GM15510 (cell line): ENCODE results near the gene MEG3.

ENCODE experiments used
- POLR2A ChIP-seq: IDR thresholded peaks from 3 replicates; pipeline ENCODE4 v1.6.1; 2011; ENCODE audit warnings: borderline replicate concordance; ENCODE audit not compliant: insufficient read length; ENCODE audit errors: extremely low read depth

The MEG3 gene

DNA sequence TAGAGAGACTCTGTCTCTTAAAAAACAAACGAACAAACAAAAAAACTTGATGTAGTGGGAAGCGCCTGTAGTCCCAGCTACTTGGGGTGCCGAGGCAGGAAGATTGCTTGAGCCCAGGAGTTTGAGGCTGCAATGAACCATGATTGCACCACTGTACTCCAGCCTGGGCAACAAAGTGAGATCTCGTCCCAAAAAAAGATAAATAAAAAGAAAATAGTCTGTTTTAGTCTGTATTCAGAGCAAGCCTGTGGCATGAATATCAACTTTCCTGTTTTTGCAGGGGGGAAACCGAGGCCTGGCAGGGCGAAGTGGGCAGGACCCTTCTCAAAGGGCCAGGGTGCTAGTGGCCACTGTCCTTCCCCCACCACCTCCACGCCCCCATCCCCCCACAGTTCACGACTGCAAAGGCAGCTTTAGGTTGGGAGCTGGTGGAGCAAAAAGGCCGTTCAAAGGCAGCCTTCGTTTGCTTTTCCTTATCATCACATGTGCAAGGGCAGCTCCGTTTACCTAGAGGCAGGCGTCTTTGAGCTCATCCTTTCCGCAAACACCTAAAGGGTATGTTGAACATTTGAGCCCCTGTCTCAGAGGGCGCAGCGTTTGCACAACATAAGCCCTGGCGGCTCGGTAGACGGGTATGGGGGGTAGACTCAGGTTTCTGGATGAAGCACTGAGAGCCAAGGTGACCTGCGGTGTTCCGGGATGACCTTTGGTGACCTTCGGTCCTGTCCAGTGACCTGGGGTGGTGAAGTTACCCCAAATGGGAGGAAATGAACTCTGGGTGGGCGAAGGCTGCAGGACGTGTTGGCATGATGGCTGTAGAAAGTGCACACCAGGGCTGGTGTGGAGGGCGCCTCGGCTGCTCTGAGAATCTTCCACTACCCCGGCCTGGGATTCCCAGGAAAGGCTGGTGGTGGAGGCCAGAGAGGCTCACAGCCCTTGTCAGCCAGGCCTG lies 8.7 kb upstream of the MEG3 start:
- TF ChIP-seq POLR2A: no peak

DNA sequence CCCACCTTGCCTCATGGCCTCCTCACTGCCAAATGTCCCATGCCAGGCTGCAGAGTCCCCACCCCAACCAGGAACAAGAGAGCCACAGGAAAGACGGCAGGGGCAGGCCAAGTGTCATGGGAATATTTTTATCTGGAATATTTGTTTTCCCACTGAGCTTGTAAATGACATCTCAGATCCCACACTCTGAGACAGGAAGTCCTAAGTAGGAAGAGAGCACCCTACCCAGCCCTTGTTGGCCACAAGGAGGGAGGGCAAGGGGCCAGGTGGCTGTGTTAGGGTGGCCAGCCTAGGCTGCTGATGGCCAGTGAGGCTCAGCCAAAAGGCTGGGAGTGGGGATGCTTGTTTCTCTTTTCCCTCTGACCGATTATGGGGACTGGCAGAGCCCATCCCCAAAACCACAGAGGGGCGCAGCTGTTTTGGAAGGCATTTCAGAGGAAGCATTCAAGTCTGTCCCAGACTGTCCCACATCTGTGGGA lies 7.7 kb upstream of the MEG3 start:
- TF ChIP-seq POLR2A: no peak

- no peak for TF ChIP-seq POLR2A
Observed at GRCh38 chr14:100819453-100819828, 6.5 kb upstream of the MEG3 start.

DNA sequence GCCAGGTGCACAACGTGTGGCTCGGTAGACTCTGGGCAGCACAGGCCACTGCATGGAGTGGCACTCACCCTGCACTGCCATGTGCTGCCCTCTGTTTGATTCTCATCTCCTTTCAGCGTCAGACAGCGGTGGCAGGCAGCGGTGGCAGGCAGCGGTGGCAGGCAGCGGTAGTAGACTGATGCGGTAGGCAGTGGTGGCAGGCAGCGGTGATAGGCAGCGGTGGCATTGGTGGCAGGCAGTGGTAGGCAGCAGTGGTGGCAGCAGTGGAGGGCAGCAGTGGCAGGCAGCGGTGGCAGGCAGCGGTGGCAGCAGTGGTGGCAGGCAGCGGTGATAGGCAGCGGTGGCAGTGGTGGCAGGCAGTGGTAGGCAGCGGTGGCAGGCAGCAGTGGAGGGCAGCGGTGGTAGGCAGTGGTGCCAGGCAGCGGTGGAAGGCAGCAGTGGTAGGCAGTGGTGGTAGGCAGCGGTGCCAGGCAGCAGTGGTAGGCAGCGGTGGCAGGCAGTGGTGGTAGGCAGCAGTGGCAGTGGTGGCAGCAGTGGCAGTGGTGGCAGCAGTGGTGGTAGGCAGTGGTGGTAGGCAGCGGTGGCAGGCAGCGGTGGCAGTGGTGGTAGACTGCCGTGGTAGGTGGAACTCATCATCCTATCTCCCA lies 6.0 kb upstream of the MEG3 start:
- TF ChIP-seq POLR2A: no peak

DNA sequence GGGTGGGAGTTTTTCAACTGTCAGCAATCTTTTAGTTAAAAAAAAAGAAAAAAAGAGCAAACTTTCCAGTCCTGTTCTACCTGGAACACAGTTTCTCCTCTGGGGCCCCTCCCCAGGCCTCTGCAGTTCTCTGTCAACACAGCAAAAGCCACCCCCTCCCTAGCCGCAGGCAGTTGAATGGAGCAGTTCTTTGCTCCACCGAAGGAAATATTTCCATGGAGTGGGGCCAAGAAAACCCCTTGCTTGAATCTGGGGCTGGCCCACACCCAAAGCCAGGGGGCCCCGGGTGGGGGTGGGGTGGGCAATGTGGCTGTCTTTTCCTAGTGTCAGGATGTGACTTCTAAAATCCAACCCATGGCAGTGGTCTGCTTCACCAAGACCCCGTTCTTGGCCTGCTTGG lies 5.0 kb upstream of the MEG3 start:
- no peak for TF ChIP-seq POLR2A

DNA sequence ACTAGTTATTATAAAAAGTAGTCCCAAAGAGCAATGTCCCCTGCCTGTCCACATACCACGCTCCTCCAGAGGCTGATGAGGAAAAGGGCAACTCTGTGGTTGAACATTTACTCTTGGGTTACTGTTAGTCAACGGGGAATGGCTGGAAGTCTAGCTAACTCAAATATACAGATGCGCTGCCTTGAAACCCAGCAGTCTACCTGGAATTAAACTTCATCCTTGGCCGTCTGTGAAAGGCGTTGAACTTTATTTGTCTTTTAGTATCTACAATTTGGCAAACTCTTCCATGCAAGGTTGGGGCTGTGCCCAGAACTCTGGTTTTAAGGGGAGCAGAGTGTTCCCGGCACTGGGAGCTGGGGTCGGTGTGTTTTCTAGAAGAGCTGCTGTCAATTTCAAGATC lies 3.9 kb upstream of the MEG3 start:
- TF ChIP-seq POLR2A: no peak

DNA sequence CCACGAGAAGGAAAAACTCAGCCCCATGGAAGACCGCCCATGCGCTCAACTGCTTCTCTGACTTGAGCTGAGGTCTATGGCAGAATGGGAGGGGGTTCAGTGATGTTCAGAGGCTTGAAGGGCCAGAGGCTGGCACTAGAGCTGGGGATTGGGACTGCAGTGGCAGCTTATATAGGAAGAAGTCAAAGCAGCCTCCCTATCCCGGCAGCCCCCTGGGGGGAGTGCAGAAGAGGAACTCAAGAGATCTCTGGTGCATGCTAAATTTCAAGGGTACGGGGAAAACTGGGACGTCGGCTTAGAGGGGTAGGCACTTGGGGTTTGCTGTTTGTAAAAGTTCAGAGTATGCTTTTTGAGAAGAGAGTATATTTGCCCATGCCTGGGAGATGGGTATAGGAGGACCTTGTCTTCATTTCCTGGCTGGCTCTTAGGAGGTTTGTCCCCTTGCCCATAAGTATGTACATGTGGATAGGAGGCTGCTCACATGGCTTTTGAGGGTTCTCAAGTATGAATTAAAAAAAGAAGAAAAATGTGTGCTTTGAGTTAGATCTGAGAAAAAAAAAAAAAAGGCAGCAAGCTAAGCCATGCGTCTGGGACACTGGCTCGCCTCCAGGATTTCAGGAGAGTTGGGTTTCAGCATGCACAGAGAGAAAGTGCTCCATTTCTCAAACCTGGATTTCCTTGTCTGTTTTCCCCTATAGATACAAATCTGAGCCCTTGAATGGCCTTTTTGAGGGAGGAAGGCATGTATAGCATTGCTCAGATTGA lies 3.2 kb upstream of the MEG3 start:
- TF ChIP-seq POLR2A: no peak

DNA sequence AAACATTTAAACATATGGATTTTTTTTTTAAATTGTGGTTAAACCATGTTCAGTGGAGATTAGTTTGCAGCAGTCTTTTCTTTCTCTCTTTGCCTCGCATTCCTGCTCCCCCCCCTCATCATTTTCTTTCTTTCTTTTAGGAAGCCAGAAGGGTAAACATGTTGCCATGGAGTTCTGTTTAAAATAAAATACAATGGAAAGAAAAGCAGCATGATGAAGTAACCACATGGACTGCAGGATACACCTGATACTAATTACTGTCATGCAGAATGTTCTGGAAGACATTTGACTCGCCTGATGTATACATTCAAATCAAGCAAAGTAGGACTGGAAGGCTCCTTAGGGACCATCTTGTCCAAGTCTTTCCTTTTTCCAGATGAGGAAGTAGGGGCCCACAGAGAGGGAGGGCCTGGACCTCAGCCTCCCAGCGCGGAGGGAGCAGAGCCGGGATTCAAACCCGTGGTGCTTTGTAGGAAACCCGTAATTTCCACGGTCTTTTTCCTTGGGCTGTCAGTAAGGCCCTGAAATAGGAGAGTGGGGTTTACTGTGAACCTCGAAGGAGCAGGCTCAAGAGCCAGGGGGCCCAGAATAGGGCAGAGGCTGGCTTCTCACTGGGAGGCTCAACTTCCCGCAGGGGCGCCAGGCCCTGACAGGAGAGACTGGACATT lies 2.4 kb upstream of the MEG3 start:
- TF ChIP-seq POLR2A: no peak

GRCh38 chr14:100824091-100824551 lies 1.8 kb upstream of the MEG3 start:
- no peak for TF ChIP-seq POLR2A

DNA sequence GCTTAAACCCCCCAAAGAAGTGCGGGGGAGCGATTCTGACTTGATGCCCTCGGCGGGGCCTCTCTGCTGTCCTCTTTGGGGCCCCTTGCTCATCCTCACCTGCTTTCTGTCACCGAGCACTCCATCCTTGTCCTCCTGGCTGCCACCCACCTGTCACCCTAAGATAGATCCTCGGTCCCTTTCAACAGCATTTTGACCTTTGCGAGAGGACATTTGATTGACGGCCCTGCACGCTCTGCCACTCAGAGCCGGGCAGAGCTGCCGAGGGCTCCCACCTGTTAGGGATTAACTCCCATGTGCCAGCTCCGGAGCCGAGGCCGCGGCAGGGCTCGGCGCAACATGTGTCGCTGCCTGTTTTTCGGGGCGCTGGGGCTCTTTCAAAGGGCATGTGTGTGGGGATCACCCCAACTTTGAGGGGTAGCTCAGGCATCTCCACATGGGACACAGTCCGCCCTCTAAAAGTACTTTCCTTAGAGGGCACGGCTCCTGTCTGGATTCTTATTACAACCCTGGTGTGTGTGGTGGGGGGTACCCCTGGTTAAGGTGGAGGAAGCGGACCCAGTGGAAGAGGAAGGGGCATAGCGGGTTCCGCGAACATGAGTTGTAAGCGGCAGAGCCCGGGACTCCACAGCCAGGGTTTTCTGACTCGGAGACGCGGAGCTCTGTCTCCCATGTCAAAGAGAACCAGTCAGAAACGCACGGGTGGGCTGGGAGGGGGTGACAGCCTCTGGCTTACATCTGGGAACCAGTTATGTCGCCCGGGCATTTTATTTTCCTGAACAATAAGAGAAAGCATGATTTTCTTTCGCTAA lies 811 bp upstream of the MEG3 start:
- no peak for TF ChIP-seq POLR2A

GRCh38 chr14:100826391-100827100 lies 628 bp downstream of the MEG3 start:
- no peak for TF ChIP-seq POLR2A

DNA sequence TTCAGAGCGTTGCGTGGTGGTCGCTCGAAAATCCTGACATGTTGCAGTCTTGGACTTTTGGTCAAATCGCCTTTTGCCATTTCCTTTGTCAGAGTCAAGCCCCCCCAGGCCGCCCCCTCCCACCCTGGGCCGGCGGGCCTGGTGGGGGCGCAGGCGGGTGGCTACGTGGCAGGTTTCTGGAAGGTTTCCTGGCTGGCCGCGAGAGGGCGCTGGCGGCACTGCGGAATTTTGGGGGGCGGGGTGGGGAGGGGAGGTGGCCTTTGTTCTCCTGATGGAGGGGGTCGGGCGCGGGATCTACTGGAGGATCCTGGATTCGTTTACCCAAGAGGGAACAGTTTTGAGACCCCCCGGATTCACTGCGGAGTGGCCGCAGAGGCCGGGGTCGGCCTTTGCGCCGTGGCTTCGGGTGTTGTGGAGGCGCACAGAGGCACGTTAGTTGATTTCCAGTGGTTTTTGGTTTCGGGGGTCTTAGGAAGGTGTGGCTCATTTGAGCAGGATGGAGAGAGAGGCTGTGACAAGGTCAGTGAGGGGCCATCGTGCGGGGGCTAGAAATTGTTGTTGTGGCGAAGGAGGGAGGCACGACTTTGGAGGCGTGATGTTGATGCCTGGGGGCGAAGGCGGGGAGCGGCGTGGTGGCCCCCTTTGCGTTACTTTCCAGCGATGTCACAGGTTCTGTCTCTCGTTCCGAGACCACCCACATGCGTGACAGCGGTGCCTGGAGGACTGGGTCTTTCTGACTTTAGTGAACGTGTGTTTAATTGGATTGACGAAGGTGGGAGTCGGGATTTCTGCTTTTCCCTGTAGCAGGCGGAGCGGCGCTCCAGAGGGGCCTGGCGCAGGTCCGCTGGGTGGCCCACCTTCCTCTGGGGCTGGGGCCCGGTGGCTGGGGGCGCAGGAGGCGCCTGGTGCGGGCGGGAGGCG lies 1.4 kb downstream of the MEG3 start:
- TF ChIP-seq POLR2A: no peak
